Right lobe of liver (tissue), 4 donors: ENCODE measurements around the gene PARP15.
"Not testable (repeated sequence)": the region's sequence is repeated elsewhere in the genome, so short reads cannot be mapped to it uniquely, and the experiment has no call there.

Source experiments
- CTCF ChIP-seq, 4 donors: fragments of 200-600 bp in 3 of 4; fragments of 450-650 bp in 1 of 4; IDR thresholded peaks; one replicate each; pipeline versions ENCODE4 v1.5.1 to v1.8.0; 2016 to 2022; ENCODE audit warnings: antibody characterized with exemption in 4 of 4, mild to moderate bottlenecking in 2 of 4
- POLR2A ChIP-seq: fragments of 450-650 bp; IDR thresholded peaks from one replicate; pipeline ENCODE4 v1.6.1; 2017; ENCODE audit warnings: antibody characterized with exemption, mild to moderate bottlenecking
- donor health status: DM: no; HTN: no; CAD: no.
- donor health status: DM: no; HTN: no; CAD: no.
- donor health status: DM: no; HTN: yes; CAD: no.

DNA sequence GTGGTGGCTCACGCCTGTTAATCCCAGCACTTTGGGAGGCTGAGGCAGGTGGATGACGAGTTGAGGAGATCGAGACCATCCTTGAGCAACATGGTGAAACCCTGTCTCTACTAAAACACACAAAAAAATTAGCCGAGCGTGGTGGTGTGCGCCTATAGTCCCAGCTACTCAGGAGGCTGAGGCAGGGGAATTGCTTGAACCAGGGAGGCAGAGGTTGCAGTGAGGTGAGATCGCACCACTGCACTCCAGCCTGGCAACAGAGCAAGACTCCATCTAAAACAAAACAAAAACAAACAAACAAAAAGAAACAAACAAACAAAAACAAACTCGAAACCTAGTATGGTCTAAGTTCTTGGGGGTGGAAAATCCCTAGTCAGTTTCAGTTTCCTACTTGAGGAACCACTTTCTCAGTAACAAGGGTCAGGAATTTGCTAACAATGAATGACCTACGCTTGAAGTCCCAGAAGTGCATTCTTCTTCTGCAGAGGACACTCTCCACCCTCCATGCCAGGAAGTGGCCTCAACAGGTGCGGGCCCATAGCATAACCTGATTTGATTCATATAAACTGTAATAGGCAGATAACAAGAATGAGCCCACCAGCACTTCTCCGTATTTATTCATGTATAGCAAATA lies 105.4 kb downstream of the PARP15 start:
- not testable (repeated sequence) for TF ChIP-seq CTCF (IDR thresholded peaks at IDR 0.05); POLR2A
